Endodermal cell (in vitro differentiated cells): ENCODE measurements around the gene EPHX1. TPM values are rescaled to one million over a fixed set of nuclear protein-coding genes. Genes with fewer than 3 reads are reported as not detected.
A peak's percentile ranks its signal among the peaks of the same experiment; 100 is the strongest.

Experiments
- DNase-seq: peaks from one replicate; pipeline ENCODE4 v3.0.0-alpha.2; 2017
- H3K27ac ChIP-seq: 2 replicates; pipeline ENCODE4 v1.5.1; 2013; ENCODE audit warnings: mild to moderate bottlenecking, low read depth, low read length, moderate library complexity
- H3K27me3 ChIP-seq: 2 replicates; pipeline ENCODE4 v1.6.1; 2013; ENCODE audit warnings: mild to moderate bottlenecking, low read length, moderate library complexity; ENCODE audit not compliant: insufficient read depth, control insufficient read depth, poor library complexity, severe bottlenecking
- H3K36me3 ChIP-seq: 2 replicates; pipeline ENCODE4 v1.7.0; 2013; ENCODE audit warnings: mild to moderate bottlenecking, low read length, moderate library complexity; ENCODE audit not compliant: control insufficient read depth, insufficient read depth
- H3K4me1 ChIP-seq: one replicate; pipeline ENCODE4 v1.7.0; 2013; ENCODE audit warnings: low read length; ENCODE audit not compliant: control insufficient read depth, insufficient read depth
- H3K4me3 ChIP-seq: 2 replicates; pipeline ENCODE4 v1.5.1; 2013; ENCODE audit warnings: mild to moderate bottlenecking, low read length, moderate library complexity
- H3K9ac ChIP-seq: 2 replicates; pipeline ENCODE4 v1.6.1; 2013; ENCODE audit warnings: mild to moderate bottlenecking, low read length, moderate library complexity; ENCODE audit not compliant: poor library complexity, severe bottlenecking; ENCODE audit errors: extremely low read depth
- H3K9me3 ChIP-seq: 2 replicates; pipeline ENCODE4 v1.6.1; 2013; ENCODE audit warnings: mild to moderate bottlenecking, low read length, moderate library complexity; ENCODE audit not compliant: control insufficient read depth
- H3K27ac Mint-ChIP-seq: 2 replicates; pipeline ENCODE4 v1.8.0; 2020; ENCODE audit warnings: mixed read lengths
- H3K27me3 Mint-ChIP-seq: 2 replicates; pipeline ENCODE4 v1.8.0; 2021; ENCODE audit warnings: mild to moderate bottlenecking, mixed read lengths; ENCODE audit not compliant: insufficient read depth
- H3K36me3 Mint-ChIP-seq: 2 replicates; pipeline ENCODE4 v1.8.0; 2020; ENCODE audit warnings: low read depth, mixed read lengths
- H3K4me1 Mint-ChIP-seq: 2 replicates; pipeline ENCODE4 v1.8.0; 2020; ENCODE audit warnings: mixed read lengths
- H3K4me3 Mint-ChIP-seq: 2 replicates; pipeline ENCODE4 v1.8.0; 2020; ENCODE audit warnings: mild to moderate bottlenecking, moderate library complexity, mixed read lengths
- H3K9me3 Mint-ChIP-seq: 2 replicates; pipeline ENCODE4 v1.8.0; 2020; ENCODE audit warnings: mild to moderate bottlenecking, mixed read lengths
- WGBS, 2 experiments: methylation state at CpG; one replicate each; pipeline versions ENCODE4 v1.1.5 to v1.1.7; 2013; ENCODE audit warnings: missing lambda C conversion rate in 2 of 2, mixed read lengths in 1 of 2; ENCODE audit not compliant: insufficient coverage in 1 of 2, insufficient read length in 1 of 2; 5-methylcytosine and 5-hydroxymethylcytosine counted together
- total RNA-seq, 2 donors: library from RNA; stranded (reverse); fragmentation: NEBNext Ultra II Directional in 1 of 2; extraction: Animal tissue kit (Norgen Biotek cat#: 25700) in 1 of 2; gene quantifications; 2 replicates in 1 of 2; 3 replicates in 1 of 2; pipeline ENCODE4 v1.2.1, GENCODE V29; 2021
- TF ChIP-seq, protein P1 (sequence below): fragments of 200-600 bp; sonication (generic); conservative IDR thresholded peaks from 2 replicates; pipeline ENCODE4 v1.5.0; 2021; ENCODE audit warnings: antibody characterized with exemption, mild to moderate bottlenecking

EPHX1 gene
- total RNA-seq, 2 donors from 2014 or later = 49.2 to 84.1 TPM

DNA sequence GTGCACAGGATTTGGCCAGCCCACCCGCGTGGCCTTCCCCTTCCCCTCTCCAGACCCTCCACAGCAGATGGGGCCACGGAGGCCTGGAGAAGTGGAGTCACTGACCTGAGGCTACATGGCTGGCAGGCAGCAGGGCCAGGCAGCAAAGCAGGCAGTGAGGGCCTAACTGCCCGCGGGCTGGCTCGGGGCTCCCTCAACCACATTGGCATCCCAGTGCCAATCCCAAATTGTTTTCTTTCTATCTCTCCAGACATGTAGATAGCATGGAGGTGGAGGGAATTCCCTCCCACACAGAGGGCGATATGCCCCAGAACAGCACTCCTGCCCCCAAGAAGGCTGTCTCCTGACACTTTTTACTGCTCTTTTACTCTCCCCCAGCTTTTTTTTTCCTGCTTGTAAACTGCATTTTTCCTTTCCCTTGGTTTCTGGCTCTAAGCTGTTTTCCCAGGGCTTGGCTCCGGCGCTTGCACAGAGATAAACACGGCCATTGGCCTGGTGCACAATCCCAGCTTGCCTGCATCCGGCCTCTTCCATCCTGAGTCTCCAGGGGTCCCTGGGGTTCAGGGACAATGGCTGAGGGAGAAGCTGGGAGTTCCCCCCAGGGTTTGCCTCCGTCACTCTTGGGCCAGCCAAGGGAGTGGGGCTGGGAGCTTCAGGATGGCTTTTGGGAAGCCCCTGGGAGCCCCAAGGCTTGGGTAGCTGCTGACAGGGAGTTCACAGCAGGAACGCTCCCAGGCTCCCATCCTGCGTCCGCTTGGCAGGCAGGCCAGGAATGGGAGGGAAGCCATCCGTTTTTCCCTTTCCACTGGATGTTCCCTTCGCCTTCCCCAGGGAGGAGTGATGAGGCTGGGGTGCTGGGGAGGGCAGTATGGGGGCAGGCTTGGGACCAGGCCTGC is 7.0 kb downstream of the EPHX1 start:
- Histone ChIP-seq H3K4me3 (no peak overlapping the region), H3K27me3 (no peaks in the 10 kb centered on the region), H3K9me3 (no peaks in the 10 kb centered on the region), H3K36me3 (peaks cover 67% of the 10 kb centered on the region), H3K4me1 (peaks cover 27% of the 10 kb centered on the region), H3K9ac (no peak overlapping the region), H3K27ac (no peak overlapping the region)
- TF ChIP-seq, protein P1, sequence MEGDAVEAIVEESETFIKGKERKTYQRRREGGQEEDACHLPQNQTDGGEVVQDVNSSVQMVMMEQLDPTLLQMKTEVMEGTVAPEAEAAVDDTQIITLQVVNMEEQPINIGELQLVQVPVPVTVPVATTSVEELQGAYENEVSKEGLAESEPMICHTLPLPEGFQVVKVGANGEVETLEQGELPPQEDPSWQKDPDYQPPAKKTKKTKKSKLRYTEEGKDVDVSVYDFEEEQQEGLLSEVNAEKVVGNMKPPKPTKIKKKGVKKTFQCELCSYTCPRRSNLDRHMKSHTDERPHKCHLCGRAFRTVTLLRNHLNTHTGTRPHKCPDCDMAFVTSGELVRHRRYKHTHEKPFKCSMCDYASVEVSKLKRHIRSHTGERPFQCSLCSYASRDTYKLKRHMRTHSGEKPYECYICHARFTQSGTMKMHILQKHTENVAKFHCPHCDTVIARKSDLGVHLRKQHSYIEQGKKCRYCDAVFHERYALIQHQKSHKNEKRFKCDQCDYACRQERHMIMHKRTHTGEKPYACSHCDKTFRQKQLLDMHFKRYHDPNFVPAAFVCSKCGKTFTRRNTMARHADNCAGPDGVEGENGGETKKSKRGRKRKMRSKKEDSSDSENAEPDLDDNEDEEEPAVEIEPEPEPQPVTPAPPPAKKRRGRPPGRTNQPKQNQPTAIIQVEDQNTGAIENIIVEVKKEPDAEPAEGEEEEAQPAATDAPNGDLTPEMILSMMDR = no peak
- 89 to 93% methylated on average over 10 to 17 of the region's 17 CpGs for WGBS, 2 experiments
- no peak for DNase-seq
- peaks cover 45% of the 10 kb centered on the region for H3K4me1 Mint-ChIP-seq
- peak overlapping the region; percentile 93 for H3K27ac Mint-ChIP-seq
- H3K36me3 Mint-ChIP-seq = peaks cover 33% of the 10 kb centered on the region
- no peak overlapping the region for H3K4me3 Mint-ChIP-seq
- H3K9me3 Mint-ChIP-seq = no peaks in the 10 kb centered on the region
- no peaks in the 10 kb centered on the region for H3K27me3 Mint-ChIP-seq

GRCh38 chr1:225817611-225818061 is 7.7 kb downstream of the EPHX1 start:
- TF ChIP-seq, protein P1 = no peak
- Mint-ChIP-seq H3K27me3 (no peaks in the 10 kb centered on the region), H3K27ac (peak overlapping the region; percentile 93), H3K4me3 (no peak overlapping the region), H3K36me3 (peaks cover 40% of the 10 kb centered on the region), H3K9me3 (no peaks in the 10 kb centered on the region), H3K4me1 (peaks cover 47% of the 10 kb centered on the region)
- Histone ChIP-seq H3K4me1 (peaks cover 20% of the 10 kb centered on the region), H3K27ac (no peak overlapping the region), H3K9ac (no peak overlapping the region), H3K36me3 (peaks cover 68% of the 10 kb centered on the region), H3K9me3 (no peaks in the 10 kb centered on the region), H3K4me3 (no peak overlapping the region), H3K27me3 (no peaks in the 10 kb centered on the region)
- peak; percentile 77 for DNase-seq
- 83 to 94% methylated on average over 6 to 8 of the region's 8 CpGs for WGBS, 2 experiments

- Mint-ChIP-seq H3K4me1 (peaks cover 42% of the 10 kb centered on the region), H3K9me3 (no peaks in the 10 kb centered on the region), H3K27me3 (no peaks in the 10 kb centered on the region), H3K4me3 (no peak overlapping the region), H3K36me3 (peaks cover 42% of the 10 kb centered on the region), H3K27ac (peak overlapping the region; percentile 93)
- H3K9ac ChIP-seq = no peak overlapping the region
- H3K27me3 ChIP-seq = no peaks in the 10 kb centered on the region
- H3K4me3 ChIP-seq = no peak overlapping the region
- DNase-seq = no peak
- no peak overlapping the region for H3K27ac ChIP-seq
- peaks cover 70% of the 10 kb centered on the region for H3K36me3 ChIP-seq
- TF ChIP-seq, protein P1 = no peak
- H3K4me1 ChIP-seq = peaks cover 14% of the 10 kb centered on the region
- no peaks in the 10 kb centered on the region for H3K9me3 ChIP-seq
- WGBS, 2 experiments = 88 to 96% methylated on average over 5 to 7 of the region's 7 CpGs
Measured at GRCh38 chr1:225818229-225818628, 8.3 kb downstream of the EPHX1 start.
